Thyroid gland (tissue), 4 donors: ENCODE data around the gene ACP7.

Experiments used
- POLR2A ChIP-seq, 2 donors: fragments of 450-650 bp; IDR thresholded peaks; one replicate each; pipeline ENCODE4 v1.6.1; 2017; ENCODE audit warnings: antibody characterized with exemption in 2 of 2, mild to moderate bottlenecking in 2 of 2, moderate library complexity in 1 of 2
- TF ChIP-seq, protein P1 (sequence below), 6 experiments: fragments of 200-600 bp in 3 of 6; fragments of 450-650 bp in 3 of 6; sonication (generic) in 3 of 6; IDR thresholded peaks; one replicate each; pipeline ENCODE4 v1.5.1; 2016 to 2019; ENCODE audit warnings: antibody characterized with exemption in 6 of 6, mild to moderate bottlenecking in 2 of 6, inconsistent platforms in 1 of 6, moderate library complexity in 1 of 6

DNA sequence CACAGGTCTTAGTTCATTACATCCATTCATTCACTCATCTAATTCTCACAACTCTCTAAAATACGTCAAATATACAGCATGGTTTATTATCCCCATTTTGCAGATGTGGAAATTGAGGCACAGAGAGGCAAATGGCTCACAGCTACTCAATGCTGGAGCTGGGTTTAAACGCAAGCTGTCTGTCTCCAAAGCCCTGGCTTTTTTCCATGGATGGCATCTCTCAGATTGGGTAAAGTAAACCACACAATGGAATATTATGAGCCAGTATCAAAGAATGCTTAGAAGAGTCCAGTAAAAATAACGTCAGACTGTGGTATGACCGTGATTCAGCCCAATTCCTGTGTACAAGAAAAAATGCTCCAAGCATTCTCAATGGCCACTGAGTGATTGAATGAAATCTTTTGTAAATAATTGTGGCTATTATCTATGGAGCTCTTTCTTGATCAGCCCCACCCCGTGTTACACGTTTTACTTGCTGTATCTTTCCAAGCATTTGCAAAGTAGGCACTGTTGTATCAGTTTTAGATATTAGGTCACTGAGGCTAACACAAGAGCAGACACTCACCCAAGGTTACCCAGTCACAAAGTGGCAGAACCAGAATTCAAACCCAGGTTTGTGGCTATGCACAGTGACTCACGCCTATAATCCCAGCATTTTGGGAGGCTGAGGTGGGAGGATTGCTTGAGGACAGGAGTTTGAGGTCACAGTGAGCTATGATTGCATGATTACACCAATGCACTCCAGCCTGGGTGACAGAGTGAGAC lies 5.5 kb upstream of the ACP7 start:
- TF ChIP-seq, protein P1, sequence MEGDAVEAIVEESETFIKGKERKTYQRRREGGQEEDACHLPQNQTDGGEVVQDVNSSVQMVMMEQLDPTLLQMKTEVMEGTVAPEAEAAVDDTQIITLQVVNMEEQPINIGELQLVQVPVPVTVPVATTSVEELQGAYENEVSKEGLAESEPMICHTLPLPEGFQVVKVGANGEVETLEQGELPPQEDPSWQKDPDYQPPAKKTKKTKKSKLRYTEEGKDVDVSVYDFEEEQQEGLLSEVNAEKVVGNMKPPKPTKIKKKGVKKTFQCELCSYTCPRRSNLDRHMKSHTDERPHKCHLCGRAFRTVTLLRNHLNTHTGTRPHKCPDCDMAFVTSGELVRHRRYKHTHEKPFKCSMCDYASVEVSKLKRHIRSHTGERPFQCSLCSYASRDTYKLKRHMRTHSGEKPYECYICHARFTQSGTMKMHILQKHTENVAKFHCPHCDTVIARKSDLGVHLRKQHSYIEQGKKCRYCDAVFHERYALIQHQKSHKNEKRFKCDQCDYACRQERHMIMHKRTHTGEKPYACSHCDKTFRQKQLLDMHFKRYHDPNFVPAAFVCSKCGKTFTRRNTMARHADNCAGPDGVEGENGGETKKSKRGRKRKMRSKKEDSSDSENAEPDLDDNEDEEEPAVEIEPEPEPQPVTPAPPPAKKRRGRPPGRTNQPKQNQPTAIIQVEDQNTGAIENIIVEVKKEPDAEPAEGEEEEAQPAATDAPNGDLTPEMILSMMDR (IDR thresholded peaks at IDR 0.05), result no peak
- TF ChIP-seq POLR2A (IDR thresholded peaks at IDR 0.05), result no peak
